ENCODE measurements around the gene PDP2.

- no peak for TF ChIP-seq CTCF (IDR thresholded peaks at IDR 0.05; ENCODE audit: insufficient read depth, low read length)
- TF ChIP-seq GABPA (IDR thresholded peaks at IDR 0.05; ENCODE audit: low read depth) = no peak
- no peak for TF ChIP-seq POLR2AphosphoS5 (IDR thresholded peaks at IDR 0.05; ENCODE audit: low read depth)
- TF ChIP-seq REST (IDR thresholded peaks at IDR 0.05; ENCODE audit: insufficient replicate concordance, low read depth) = no peak
Measured at GRCh38 chr16:66898207-66898606, 17.9 kb downstream of the PDP2 start.

Measured in HL-60 (cell line).